Neuronal stem cell (in vitro differentiated cells): ENCODE data around the gene PTPN12.

Experiments used
- DNase-seq: peaks from one replicate; pipeline ENCODE4 v3.0.0-alpha.2; 2013; ENCODE audit warnings: low spot score
- H2AFZ ChIP-seq: one replicate; pipeline ENCODE4 v1.6.1; 2013; ENCODE audit warnings: mild to moderate bottlenecking, low read length, inconsistent platforms
- H2AK5ac ChIP-seq: 2 replicates; pipeline ENCODE4 v1.6.1; 2013; ENCODE audit warnings: low read depth, mild to moderate bottlenecking, inconsistent platforms, low read length, moderate library complexity, mixed read lengths
- H2BK120ac ChIP-seq: 2 replicates; pipeline ENCODE4 v1.6.1; 2013; ENCODE audit warnings: low read depth, mild to moderate bottlenecking, inconsistent platforms, low read length, moderate library complexity, mixed read lengths
- H2BK12ac ChIP-seq: one replicate; pipeline ENCODE4 v1.6.1; 2013; ENCODE audit warnings: low read length, inconsistent platforms
- H2BK15ac ChIP-seq: 2 replicates; pipeline ENCODE4 v1.6.1; 2013; ENCODE audit warnings: mild to moderate bottlenecking, low read length, inconsistent platforms, mixed read lengths
- H2BK5ac ChIP-seq: one replicate; pipeline ENCODE4 v1.6.1; 2013; ENCODE audit warnings: inconsistent platforms, mild to moderate bottlenecking, low read length, moderate library complexity
- H3K14ac ChIP-seq: one replicate; pipeline ENCODE4 v1.6.1; 2013; ENCODE audit warnings: low read length, inconsistent platforms
- H3K18ac ChIP-seq: 2 replicates; pipeline ENCODE4 v1.6.1; 2013; ENCODE audit warnings: low read length, inconsistent platforms
- H3K23ac ChIP-seq: 2 replicates; pipeline ENCODE4 v1.6.1; 2013; ENCODE audit warnings: low read depth, mild to moderate bottlenecking, mixed read lengths, low read length, inconsistent platforms; ENCODE audit not compliant: poor library complexity
- H3K27ac ChIP-seq: replicated peaks from 3 replicates; pipeline ENCODE4 v1.5.1; 2013; ENCODE audit warnings: low read length, inconsistent platforms
- H3K27me3 ChIP-seq, 3 experiments: 2 replicates each; pipeline ENCODE4 v1.6.1; 2013; ENCODE audit warnings: low read length in 3 of 3, mild to moderate bottlenecking in 2 of 3, inconsistent platforms in 1 of 3, low read depth in 1 of 3, mixed read lengths in 1 of 3, moderate library complexity in 1 of 3; ENCODE audit not compliant: control insufficient read depth in 3 of 3, insufficient read depth in 3 of 3
- H3K36me3 ChIP-seq, 2 donors: replicated peaks in 1 of 2; 2 replicates each; pipeline ENCODE4 v1.6.1; 2013; ENCODE audit warnings: low read length in 2 of 2; ENCODE audit not compliant: control insufficient read depth in 2 of 2, insufficient read depth in 2 of 2
- H3K4ac ChIP-seq: 2 replicates; pipeline ENCODE4 v1.6.1; 2013; ENCODE audit warnings: inconsistent platforms, mild to moderate bottlenecking, low read length, moderate library complexity
- H3K4me1 ChIP-seq, 2 donors: 1 replicate in 1 of 2; 2 replicates in 1 of 2; pipeline ENCODE4 v1.6.1; 2013; ENCODE audit warnings: low read length in 2 of 2, low read depth in 1 of 2; ENCODE audit not compliant: control insufficient read depth in 2 of 2, insufficient read depth in 1 of 2
- H3K4me2 ChIP-seq: one replicate; pipeline ENCODE4 v1.6.1; 2013; ENCODE audit warnings: mild to moderate bottlenecking, low read length, inconsistent platforms; ENCODE audit not compliant: insufficient read depth, poor library complexity, severe bottlenecking
- H3K4me3 ChIP-seq, 2 donors: 2 replicates each; pipeline ENCODE4 v1.5.1; 2013; ENCODE audit warnings: low read length in 2 of 2, mild to moderate bottlenecking in 2 of 2, inconsistent platforms in 1 of 2, moderate library complexity in 1 of 2
- H3K79me1 ChIP-seq: one replicate; pipeline ENCODE4 v1.6.1; 2013; ENCODE audit warnings: low read depth, mild to moderate bottlenecking, inconsistent platforms, low read length, moderate library complexity
- H3K9ac ChIP-seq: one replicate; pipeline ENCODE4 v1.6.1; 2013; ENCODE audit warnings: mild to moderate bottlenecking, low read depth, low read length, inconsistent platforms; ENCODE audit not compliant: poor library complexity
- H3K9me3 ChIP-seq, 2 donors: replicated peaks in 1 of 2; 2 replicates each; pipeline versions ENCODE3 to v1.6.1; 2013; ENCODE audit warnings: low read length in 2 of 2, mild to moderate bottlenecking in 2 of 2, inconsistent platforms in 1 of 2, low read depth in 1 of 2, mixed read lengths in 1 of 2, moderate library complexity in 1 of 2; ENCODE audit not compliant: control insufficient read depth in 2 of 2, insufficient read depth in 1 of 2
- H4K8ac ChIP-seq: one replicate; pipeline ENCODE4 v1.6.1; 2013; ENCODE audit warnings: low read depth, mild to moderate bottlenecking, inconsistent platforms, low read length, moderate library complexity
- H4K91ac ChIP-seq: one replicate; pipeline ENCODE4 v1.6.1; 2013; ENCODE audit warnings: low read length, low read depth, mild to moderate bottlenecking, inconsistent platforms; ENCODE audit not compliant: poor library complexity
- WGBS, 2 donors: extraction: QIAGEN DNeasy Blood & Tissue Kit; methylation state at CpG; one replicate each; pipeline ENCODE4 v1.1.7; 2013; ENCODE audit warnings: missing lambda C conversion rate in 2 of 2, mixed read lengths in 1 of 2; ENCODE audit not compliant: insufficient read length in 2 of 2, insufficient replicate concordance in 1 of 2; ENCODE audit errors: extremely low coverage in 2 of 2; 5-methylcytosine and 5-hydroxymethylcytosine counted together

The PTPN12 gene

GRCh38 chr7:77655356-77655755 lies 118.3 kb downstream of the PTPN12 start:
- Histone ChIP-seq H4K91ac (no peak overlapping the region), H3K14ac (no peak overlapping the region), H3K4me2 (no peak overlapping the region), H3K9me3 (no peaks in the 10 kb centered on the region), H2AFZ (no peak overlapping the region), H2AK5ac (no peak overlapping the region), H3K4me3 (no peak overlapping the region), H3K27me3 (no peaks in the 10 kb centered on the region), H3K27ac (no peak overlapping the region), H2BK15ac (no peak overlapping the region), H3K4me1 (no peaks in the 10 kb centered on the region), H4K8ac (no peak overlapping the region), H2BK5ac (no peak overlapping the region), H2BK120ac (no peak overlapping the region), H2BK12ac (no peak overlapping the region), H3K9ac (no peak overlapping the region), H3K4ac (no peak overlapping the region), H3K18ac (no peak overlapping the region), H3K23ac (no peak overlapping the region), H3K79me1 (no peaks in the 10 kb centered on the region), H3K36me3 (peaks cover 4 to 67% of the 10 kb centered on the region in 2 donors)
- DNase-seq, result no peak
- WGBS, 2 donors, result no CpG with 5 or more reads among the region's 1 CpG

- H3K9ac ChIP-seq, result no peak overlapping the region
- no peak overlapping the region for H3K18ac ChIP-seq
- no peak overlapping the region for H3K4me2 ChIP-seq
- no peak overlapping the region for H3K4ac ChIP-seq
- no peaks in the 10 kb centered on the region for H3K9me3 ChIP-seq
- no peak overlapping the region for H2BK5ac ChIP-seq
- H2BK15ac ChIP-seq, result no peak overlapping the region
- no peaks in the 10 kb centered on the region for H3K27me3 ChIP-seq
- H2AFZ ChIP-seq, result no peak overlapping the region
- no peaks in the 10 kb centered on the region for H3K4me1 ChIP-seq
- no peak overlapping the region for H4K91ac ChIP-seq
- no peak overlapping the region for H3K23ac ChIP-seq
- no peak overlapping the region for H2BK12ac ChIP-seq
- no peak overlapping the region for H2BK120ac ChIP-seq
- DNase-seq, result no peak
- H3K4me3 ChIP-seq, result no peak overlapping the region
- no peak overlapping the region for H3K27ac ChIP-seq
- H3K79me1 ChIP-seq, result no peaks in the 10 kb centered on the region
- H3K14ac ChIP-seq, result no peak overlapping the region
- WGBS, 2 donors, result no CpG with 5 or more reads among the region's 9 CpGs
- peaks cover 4 to 72% of the 10 kb centered on the region in 2 donors for H3K36me3 ChIP-seq
- no peak overlapping the region for H4K8ac ChIP-seq
- no peak overlapping the region for H2AK5ac ChIP-seq
Measured at GRCh38 chr7:77655836-77656455, 118.9 kb downstream of the PTPN12 start.

GRCh38 chr7:77657427-77658224 lies 120.5 kb downstream of the PTPN12 start:
- no peak overlapping the region for H2BK15ac ChIP-seq
- H3K14ac ChIP-seq, result no peak overlapping the region
- no peak overlapping the region for H3K4me2 ChIP-seq
- no peak overlapping the region for H3K23ac ChIP-seq
- DNase-seq, result no peak
- no peak overlapping the region for H2BK12ac ChIP-seq
- H3K36me3 ChIP-seq, result peaks cover 4 to 72% of the 10 kb centered on the region in 2 donors
- H3K27ac ChIP-seq, result no peak overlapping the region
- no peaks in the 10 kb centered on the region for H3K79me1 ChIP-seq
- H2BK120ac ChIP-seq, result no peak overlapping the region
- H3K9ac ChIP-seq, result no peak overlapping the region
- WGBS, 2 donors, result no CpG with 5 or more reads among the region's 1 CpG
- H2AK5ac ChIP-seq, result no peak overlapping the region
- no peaks in the 10 kb centered on the region for H3K27me3 ChIP-seq
- no peak overlapping the region for H3K4me3 ChIP-seq
- H3K4ac ChIP-seq, result no peak overlapping the region
- H2AFZ ChIP-seq, result no peak overlapping the region
- H2BK5ac ChIP-seq, result no peak overlapping the region
- H4K91ac ChIP-seq, result no peak overlapping the region
- H3K18ac ChIP-seq, result no peak overlapping the region
- H3K4me1 ChIP-seq, result no peaks in the 10 kb centered on the region
- H4K8ac ChIP-seq, result no peak overlapping the region
- H3K9me3 ChIP-seq, result no peaks in the 10 kb centered on the region

GRCh38 chr7:77658928-77659327 lies 121.8 kb downstream of the PTPN12 start:
- H2AFZ ChIP-seq, result no peak overlapping the region
- H3K9ac ChIP-seq, result no peak overlapping the region
- no peaks in the 10 kb centered on the region for H3K79me1 ChIP-seq
- WGBS, 2 donors, result no CpG with 5 or more reads among the region's 5 CpGs
- no peak overlapping the region for H3K4me3 ChIP-seq
- no peak overlapping the region for H3K23ac ChIP-seq
- H3K27ac ChIP-seq, result no peak overlapping the region
- H2BK5ac ChIP-seq, result no peak overlapping the region
- no peak overlapping the region for H4K8ac ChIP-seq
- no peak overlapping the region for H3K14ac ChIP-seq
- H2BK15ac ChIP-seq, result no peak overlapping the region
- H3K4ac ChIP-seq, result no peak overlapping the region
- peaks cover 2 to 65% of the 10 kb centered on the region in 2 donors for H3K36me3 ChIP-seq
- H3K27me3 ChIP-seq, result no peaks in the 10 kb centered on the region
- H3K4me2 ChIP-seq, result no peak overlapping the region
- no peak overlapping the region for H4K91ac ChIP-seq
- H2BK120ac ChIP-seq, result no peak overlapping the region
- no peaks in the 10 kb centered on the region for H3K4me1 ChIP-seq
- H2BK12ac ChIP-seq, result no peak overlapping the region
- H3K9me3 ChIP-seq, result no peaks in the 10 kb centered on the region
- H3K18ac ChIP-seq, result no peak overlapping the region
- H2AK5ac ChIP-seq, result no peak overlapping the region
- no peak for DNase-seq
